Stimulated activated CD8-positive, alpha-beta memory T cell treated with anti-CD3 and anti-CD28 coated beads, Interleukin-2, amount 100 ng/mL, for 48 hours (primary cell): ENCODE measurements around the gene EARS2.
"Not testable (repeated sequence)": the region's sequence is repeated elsewhere in the genome, so short reads cannot be mapped to it uniquely, and the experiment has no call there.

ENCODE experiments used
- DNase-seq, 2 donors: peaks; one replicate each; pipeline ENCODE4 v3.0.0-alpha.2; 2020; ENCODE audit warnings: low read depth in 2 of 2

Gene EARS2

DNA sequence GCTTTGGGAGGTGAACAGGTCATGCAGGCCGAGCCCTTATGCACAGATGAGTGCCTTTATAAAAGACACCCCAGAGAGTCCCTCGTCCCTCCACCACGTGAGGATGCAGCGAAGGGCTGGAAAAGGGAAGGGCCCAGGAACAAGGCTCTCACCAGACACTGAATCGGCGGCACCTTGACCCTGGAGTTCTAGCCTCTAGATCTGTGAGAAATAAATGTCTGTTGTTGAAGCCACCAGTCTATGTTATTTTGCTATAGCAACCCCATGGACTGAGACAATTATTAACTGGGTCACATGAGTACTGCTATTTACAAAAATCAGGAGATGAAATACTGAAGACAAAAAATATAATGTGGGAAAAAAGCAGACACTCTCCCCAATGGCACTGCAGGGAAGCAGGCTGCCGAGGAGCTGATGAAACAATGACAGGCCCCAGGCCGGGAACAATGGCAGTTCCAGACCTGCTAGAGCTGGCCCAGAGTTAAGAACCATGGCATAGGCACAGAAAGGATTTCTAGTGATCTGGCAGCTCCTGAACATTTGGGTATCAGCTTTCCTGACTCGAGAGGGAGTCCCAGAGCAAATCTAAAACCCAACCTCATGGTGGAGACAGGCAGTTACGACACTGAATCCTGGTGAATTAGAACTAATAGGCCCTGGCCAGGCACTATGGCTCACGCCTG lies 29.0 kb downstream of the EARS2 start:
- DNase-seq = no peak

DNA sequence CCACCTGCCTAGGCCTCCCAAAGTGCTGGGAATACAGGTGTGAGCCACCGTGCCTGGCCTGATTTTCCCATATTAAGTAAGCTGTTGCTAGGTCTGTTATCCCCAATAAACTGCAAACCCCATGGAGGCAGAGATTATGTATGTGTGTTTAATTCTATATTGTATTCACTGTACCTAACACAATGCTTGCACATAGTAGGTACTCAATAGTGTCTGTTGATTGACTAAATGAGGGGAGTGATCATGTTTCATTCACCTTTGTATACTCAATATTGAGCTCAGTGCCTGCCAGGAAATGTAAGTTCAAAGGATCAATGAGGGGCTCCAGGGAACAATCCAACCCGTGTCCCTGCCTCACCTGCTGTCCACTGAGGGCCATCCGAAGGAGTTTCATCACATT lies 32.3 kb downstream of the EARS2 start:
- DNase-seq = no peak

DNA sequence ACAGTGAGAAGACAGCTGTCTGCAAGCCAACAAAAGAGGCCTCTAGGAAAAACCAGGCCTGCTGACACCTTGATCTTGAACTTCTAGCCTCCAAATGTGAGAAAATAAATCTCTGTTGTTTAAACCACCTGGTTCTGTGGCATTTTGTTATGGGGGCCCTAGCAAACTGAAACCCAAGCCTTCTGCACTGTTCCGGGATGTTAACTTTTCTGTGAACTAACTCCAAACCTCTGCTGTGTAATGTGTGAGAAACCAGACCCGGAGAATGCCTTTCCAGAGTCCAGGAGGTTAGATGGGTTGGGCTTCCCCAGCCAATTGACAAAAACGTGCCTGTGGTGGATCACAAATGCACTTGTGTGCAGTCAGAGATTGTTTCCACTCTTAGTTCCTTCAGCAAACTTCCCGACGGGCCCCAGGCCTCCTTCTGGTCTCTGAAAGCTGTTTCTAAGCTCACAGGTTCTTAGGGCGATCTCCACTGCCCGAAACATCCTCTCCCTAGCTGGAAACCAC lies 33.2 kb downstream of the EARS2 start:
- no peak for DNase-seq

DNA sequence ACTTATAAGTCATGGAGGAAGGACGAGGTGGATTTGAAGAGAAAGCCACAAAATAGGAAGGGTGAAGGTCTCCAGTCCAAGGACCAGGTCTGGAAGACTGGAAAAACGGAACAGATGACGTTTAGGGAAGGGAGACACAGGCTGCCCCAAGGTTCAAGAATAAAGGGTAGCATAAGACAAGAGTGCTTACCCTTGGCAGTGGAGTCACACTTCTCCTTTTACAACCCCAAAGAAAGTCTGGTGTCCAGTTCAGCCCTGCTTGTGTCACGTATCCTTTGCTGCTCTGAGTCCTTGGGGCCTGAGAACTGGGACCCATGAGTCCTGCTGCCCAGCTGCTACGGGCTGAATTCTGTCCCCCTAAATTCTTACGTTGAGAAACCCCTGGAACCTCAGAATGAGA lies 33.8 kb downstream of the EARS2 start:
- DNase-seq = no peak

DNA sequence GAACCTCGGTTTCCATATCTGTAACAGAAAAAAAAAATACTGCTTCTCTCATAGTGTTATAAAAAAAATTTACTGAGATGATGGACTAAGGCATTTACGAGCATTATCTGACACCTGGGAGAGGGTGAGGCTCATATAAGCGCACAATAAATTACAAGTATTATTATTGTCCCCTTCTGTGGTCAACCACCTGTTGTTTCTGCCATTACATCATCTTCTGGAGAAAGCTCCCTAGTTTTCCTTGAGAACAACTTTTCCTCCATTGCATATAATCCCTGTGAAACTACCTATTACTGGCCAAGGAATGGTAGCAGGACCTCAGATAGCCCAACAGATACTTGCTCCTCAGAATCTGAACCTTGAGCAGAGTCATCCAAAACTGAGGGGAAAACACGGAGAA lies 35.2 kb downstream of the EARS2 start:
- no peak for DNase-seq

DNA sequence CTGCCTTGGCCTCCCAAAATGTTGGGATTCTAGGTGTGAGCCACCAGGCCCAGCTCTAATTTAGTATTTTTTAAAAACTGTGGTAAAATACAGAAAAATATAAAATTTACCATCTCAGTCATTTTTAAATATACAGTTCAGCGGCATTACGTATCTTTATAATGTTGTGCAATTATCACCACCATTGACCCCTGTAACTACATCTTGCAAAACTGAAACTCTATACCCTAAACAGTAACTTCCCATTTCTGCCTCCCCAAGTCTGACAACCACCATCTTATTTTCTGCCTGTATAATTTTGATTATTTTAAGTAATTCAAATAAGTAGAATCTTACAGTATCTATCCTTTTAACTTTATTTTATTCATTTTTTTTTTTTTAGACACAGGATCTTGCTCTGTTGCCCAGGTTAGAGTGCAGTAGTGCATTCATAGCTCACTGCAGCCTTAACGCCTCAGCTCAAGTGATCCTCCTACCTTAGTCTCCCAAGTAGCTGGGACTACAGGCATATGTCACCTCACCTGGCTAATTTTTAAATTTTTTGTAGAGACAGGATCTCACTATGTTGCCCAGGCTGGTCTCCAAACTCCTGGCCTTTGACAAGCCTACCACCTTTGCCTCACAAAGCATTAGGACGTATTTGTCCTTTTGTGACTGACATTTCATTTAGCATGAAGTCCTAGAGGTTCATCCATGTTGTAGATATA lies 36.0 kb downstream of the EARS2 start:
- DNase-seq = no peak

DNA sequence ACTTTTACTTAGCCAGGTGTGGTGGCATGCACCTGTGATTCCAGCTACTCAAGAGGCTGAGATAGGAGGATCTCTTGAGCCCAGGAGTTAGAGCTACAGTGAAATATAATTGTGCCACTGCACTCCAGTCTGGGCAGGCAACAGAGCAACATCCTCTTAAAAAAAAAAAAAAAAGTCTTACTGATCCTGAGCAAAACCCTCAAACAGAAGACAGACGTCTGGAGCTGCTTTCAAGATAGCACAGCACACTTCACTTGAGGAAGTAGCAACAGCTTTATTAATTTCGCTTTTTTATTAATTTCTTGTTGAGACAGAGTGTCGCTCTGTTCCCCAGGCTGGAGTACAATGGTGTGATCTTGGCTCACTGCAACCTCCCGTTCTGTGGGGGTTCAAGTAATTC lies 36.6 kb downstream of the EARS2 start:
- no peak for DNase-seq

DNA sequence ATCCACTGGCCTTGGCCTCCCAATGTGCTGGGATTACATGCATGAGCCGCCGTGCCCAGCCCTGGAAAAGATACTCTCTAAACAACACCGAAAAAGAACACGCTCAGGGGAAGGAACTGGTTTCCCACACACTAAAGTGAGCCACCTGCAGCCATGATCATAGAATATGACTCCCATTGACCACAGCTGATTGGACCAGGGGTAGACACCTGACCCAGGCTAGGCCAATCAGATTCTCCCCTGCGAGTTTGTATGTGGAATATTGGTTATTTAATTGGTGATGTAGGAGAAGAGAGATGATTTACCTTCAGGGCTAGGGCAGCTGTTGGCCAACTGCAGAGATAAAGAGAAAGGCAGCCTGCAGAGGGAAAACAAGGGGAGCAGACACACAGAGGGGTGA lies 37.9 kb downstream of the EARS2 start:
- DNase-seq = no peak

DNA sequence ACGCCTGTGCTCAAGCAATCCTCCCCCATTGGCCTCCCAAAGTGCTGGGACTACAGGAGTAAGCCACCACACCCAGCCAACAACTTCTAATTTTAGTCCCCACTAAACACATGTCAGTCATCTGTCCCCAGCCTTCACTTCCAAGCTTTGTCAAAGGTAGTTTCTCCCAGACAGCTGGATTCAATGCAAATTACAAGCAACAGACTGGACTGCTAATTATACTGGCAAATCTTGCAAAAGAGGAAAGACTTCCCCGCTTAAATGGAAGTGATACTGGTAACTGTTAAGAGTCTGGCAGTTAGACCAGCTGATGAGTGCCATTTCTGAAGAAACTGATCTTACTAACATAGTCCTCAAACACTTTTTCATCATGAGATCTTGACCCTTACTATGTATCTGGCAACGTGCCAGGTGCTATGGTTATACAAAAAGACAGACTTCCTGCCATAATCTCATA lies 38.7 kb downstream of the EARS2 start:
- no peak for DNase-seq

DNA sequence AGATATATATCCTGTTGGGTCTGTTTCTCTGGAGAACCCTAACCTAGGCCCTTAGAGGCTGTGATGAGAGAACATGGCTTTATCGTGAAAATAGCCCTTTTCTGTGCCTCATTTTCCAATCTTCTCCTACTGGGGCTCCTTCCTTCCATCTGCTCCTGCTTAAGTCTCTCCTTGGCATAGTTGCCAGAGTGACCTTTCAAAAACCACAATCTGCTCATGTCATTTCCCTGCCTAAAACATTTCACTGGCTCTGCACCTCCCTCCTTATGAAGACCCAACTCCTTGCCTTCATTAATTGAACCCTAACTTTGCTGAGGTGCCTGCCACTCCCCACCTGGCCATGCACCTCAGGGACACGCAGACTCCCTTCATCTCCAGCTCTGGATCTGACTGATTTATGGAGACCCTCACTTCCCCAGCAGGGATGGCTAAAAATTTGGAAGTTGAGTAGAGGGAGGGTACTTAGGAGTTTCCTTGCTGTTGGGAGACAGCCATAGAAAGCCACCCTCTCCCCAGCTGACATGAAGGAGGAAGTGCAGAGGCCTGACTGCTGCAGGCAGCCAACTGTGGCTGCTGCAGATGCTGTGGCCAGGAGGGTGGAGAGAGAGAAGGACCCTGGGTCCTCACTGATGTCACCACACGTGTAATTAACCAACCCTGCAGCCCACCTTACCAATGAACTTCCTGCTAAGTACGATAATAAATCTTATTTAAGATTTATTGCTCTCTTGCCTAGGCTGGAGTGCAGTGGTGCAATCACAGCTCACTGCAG lies 40.6 kb downstream of the EARS2 start:
- DNase-seq = no peak

DNA sequence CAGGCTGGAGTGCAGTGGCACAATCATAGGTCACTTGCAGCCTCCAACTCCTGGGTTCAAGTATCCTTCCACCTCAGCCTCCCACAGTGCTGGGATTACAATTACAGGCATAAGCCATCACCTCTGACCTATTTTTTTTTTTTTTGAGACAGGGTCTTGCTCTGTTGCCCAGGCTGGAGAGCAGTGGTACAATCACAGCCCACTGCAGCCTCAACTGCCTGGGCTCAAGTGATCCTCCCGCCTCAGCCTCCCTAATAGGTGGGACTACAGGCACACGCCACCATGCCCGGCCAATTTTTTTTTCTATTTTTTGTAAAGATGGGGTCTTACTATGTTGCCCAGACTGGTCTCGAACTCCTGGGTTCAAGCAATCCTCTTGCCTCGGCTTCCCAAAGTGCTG lies 41.3 kb downstream of the EARS2 start:
- DNase-seq = no peak

DNA sequence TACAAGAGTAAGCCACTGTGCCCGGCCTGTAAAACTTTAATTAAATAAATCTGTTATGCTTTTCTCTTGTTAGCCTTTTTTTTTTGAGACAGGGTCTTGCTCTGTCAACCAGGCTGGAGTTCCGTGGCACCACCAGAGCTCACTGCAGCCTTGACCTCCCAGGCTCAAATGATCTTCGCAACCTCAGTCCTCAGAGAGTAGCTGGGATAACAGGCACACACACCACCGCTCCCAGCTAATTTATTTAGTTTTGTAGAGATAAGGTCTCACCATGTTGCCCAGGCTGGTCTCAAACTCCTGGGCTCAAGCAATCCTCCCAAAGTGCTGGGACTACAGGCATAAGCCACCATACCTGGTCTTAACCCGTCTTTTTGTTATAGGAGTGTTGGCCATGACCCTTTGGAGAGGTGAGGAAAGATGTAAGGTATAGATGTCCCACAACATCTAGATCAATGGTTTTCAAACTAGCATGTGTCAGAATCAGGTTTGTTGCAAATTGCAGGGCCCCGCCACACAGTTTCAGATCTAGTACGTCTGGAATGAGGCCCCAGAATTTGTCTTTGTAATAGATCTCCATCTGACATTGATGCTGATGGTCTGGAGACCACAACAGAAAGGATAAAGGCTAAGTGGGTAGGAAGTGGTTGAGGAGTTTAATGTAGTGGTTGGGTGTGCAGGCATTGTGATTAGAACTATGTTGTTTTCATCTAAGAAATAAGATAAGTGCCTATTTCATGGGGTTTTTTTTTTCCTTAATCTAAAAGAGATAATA lies 42.6 kb downstream of the EARS2 start:
- DNase-seq = no peak

DNA sequence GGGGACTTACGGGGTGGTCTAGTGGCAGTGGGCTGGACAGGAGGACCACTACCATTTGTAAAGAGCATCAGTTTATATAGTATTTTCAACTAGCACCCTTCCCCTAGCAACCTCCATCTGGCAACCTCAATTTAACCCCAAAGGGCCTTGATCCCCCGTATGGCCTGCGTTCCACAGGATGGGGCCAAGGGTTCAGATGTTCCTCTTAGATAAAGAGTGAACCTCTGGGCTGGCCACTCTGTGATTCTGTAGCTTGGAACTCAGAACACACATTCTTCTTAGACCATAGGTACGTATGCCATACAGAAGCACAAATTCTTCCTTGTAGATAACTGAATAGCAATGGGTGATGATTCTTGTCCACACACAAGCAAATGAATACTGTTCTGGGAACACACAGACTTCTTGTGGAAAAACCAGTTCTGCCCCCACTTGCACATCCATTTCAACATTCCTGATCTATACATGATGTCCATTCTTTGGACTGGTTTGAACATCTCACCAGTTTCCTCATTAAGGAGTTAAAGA lies 44.9 kb downstream of the EARS2 start:
- DNase-seq = no peak

DNA sequence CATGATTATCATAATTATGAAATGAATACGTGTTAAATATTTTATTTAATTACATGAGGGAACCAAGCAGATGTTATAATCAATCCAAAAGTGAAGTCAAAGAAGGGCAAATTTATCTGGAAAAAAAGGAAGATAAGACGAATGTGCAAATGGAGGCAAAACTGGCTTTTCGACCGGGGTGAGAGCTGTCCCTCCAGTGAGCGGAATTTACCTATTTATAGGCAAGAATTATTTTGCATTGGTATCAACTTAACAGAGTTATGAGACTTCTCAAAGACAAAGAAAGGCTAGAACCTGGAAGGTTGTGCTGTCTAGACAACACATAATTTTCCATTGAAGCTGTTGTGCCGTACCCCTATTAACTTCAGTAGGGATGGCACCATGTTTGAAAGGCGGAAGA lies 45.4 kb downstream of the EARS2 start:
- no peak for DNase-seq

DNA sequence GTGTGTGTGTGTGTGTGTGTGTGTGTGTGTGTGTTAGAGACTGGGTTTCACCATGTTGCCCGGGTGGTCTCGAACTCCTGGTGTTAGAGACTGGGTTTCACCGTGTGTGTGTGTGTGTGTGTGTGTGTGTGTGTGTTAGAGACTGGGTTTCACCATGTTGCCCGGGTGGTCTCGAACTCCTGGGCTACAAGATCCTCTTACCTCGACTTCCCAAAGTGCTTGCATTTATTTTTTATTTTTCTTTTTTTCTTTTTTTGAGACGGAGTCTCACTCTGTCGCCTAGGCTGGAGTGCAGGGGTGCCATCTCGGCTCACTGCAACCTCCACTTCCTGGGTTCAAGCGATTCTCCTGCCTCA lies 46.3 kb downstream of the EARS2 start:
- not testable (repeated sequence) for DNase-seq

DNA sequence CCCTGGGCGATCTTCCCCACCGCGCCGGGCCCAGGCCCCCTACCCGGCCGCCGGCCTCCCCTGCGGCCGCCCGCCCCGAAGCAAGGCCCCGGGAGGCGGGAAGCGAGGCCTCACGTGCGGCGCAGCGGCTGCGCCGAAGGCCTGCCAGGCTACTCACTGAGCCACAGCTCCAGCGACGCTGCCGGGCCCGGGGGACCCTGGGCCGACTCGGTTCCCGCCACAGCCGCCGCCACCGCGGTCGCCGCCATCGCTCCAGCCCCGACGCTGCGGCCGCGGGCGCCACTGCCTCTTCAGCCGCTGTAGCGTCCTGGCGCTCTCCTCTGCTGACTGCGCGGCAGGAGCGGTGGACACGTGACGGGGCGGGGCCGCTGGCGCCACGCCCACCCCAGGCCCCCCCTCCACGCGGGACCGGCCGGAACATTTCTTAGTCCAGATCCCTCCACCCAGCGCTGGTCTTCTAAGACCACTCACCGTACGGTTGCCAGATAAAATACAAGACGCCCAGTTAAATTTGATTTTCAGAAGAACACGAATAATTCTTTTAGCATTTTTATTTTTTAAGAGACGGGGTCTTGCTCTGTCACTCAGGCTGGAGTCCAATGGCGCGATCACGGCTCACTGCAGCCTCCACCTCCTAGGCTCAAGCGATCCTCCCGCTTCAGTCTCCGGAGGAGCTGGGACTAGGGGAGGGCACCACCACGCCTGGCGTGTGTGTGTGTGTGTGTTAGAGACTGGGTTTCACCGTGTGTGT lies 46.8 kb downstream of the EARS2 start, which contains the start of gene GGA2:
Gene GGA2, minus strand, starts transcription at position 331 of the 751 bp plus-strand sequence. Its CDS starts 83 bp downstream, at position 248.
- DNase-seq = peak; percentile 69 to 73

DNA sequence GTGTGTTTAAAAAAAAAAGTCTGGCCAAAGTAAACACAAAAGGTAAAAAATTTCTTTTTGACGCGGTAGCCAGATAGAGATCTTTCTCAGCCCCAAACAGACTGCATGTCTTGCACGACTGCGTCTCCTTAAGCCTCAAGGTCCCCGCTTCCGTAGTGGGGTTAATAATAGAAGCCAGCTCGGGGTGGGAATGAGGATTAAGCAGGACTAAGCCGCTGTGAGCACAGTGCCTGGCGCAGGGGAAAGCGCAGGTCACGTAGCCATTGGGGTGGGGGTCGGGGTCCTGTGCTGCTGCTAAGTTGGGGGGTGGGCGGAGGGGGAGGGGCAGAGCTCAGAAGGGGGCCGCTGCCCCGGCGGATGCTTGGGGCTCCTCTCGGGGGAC lies 47.4 kb downstream of the EARS2 start:
- no peak for DNase-seq

DNA sequence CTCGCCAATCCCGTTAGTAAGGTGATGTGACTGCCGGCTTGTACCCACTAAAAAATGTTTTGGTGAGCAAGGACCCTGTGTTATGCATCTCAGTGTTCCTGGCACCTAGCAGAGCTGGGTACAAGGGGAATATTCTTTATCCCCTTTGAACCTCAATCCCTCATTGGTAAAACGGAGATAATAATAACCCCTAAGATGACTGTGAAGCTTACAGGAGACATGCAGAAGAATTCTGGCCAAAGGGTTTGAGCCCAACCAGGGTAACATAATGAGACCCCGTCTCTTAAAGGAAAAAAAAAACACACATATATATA lies 47.8 kb downstream of the EARS2 start:
- no peak for DNase-seq

DNA sequence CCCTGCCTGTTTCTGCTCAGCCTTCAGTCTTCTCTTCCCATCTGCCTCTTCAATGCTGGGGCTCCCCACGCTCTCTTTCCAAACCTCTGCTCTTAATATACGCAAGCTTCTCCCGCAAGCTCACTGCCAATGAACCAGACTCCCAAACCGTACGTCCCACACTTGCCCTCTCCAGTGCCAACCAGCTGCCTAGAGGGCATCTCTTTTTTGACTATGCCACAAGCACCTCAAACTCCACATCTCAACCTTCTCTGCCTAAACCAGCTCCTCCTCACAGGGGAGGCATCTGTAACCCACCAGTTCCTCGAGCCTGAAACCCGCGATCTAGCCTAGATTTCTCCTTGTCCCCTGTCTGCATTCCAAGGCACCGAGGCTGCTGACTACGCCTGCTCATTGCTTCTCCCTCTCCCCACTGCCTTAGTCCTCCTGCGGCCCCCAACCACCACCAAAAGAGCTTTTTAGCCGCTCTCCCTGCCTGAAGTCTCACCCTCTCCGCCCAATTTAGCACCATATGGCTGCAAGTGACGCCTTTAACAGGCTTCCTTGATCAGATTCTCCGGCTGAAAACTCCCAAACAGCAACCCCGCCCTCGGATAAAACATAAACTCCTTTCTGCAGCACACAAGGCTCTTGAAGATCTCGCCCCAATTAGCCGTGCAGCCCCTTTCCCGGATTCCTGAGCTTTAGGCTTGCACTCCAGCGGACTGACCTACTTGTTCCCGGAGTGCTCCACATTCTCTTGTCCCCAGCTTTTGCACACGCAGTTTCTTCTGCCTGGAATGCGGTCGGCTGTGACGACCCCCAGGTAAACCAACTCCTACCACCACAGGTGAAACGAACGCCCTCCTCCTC lies 48.3 kb downstream of the EARS2 start:
- DNase-seq = no peak

DNA sequence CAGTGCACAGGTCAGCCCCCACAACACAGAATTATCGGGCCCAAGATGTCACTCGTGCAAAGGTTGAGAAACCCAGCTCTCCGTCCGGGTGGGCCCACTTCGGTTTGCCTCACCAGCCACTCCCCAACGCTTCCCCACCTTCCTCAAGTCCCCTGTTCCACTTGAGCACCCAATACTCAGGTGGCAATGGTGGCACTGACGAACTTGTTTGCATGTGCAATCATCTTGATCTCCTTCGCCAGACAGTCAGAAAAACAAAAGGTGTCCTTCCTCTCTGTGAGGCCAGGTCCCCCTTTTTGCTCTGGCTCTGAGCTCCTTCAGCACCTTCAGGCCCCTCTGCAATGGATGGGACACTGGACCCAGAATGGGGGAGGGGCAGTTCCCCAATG lies 50.5 kb downstream of the EARS2 start:
- DNase-seq = no peak
